IPS-18a (cell line): ENCODE results near the gene FN3K.
"Not testable (repeated sequence)": the region's sequence is repeated elsewhere in the genome, so short reads cannot be mapped to it uniquely, and the experiment has no call there.

Source experiments
- H3K27ac ChIP-seq: one replicate; pipeline ENCODE4 v1.5.1; 2013; ENCODE audit warnings: low read length
- H3K27me3 ChIP-seq: one replicate; pipeline ENCODE4 v1.6.1; 2013; ENCODE audit warnings: mild to moderate bottlenecking, low read length; ENCODE audit not compliant: control insufficient read depth, insufficient read depth
- H3K36me3 ChIP-seq: one replicate; pipeline ENCODE4 v1.6.1; 2013; ENCODE audit warnings: low read depth, low read length; ENCODE audit not compliant: control insufficient read depth
- H3K4me1 ChIP-seq: one replicate; pipeline ENCODE4 v1.6.1; 2013; ENCODE audit warnings: low read depth, low read length; ENCODE audit not compliant: control insufficient read depth
- H3K4me3 ChIP-seq: one replicate; pipeline ENCODE4 v1.5.1; 2013; ENCODE audit warnings: low read length
- H3K9ac ChIP-seq: one replicate; pipeline ENCODE4 v1.6.1; 2013; ENCODE audit warnings: mild to moderate bottlenecking, low read length, moderate library complexity
- H3K9me3 ChIP-seq: one replicate; pipeline ENCODE4 v1.6.1; 2013; ENCODE audit warnings: low read depth, low read length; ENCODE audit not compliant: control insufficient read depth

The FN3K gene

DNA sequence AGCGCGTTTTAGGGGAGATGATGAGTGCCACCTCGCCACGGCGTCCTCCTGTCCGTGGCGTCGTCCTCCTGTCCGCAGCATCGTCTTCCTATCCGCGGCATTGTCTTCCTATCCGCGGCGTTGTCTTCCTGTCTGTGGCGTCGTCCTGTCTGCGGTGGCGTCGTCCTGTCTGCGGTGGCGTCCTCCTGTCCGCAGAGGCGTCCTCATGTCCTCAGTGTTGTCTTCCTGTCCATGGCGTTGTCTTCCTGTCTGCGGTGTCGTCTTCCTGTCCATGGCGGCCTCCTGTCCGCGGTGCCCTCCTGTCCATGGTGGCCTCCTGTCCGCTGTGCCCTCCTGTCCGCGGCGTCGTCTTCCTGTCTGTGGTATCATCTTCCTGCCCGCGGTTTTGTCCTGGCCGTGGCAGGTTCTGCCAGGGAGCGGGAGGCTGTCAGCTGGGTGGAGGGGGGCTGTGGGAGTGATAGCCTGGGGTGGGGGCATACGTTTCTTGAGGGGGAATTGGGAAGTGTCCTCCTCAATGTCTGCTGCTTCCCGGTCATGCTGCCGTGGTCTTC, 47.3 kb downstream of the FN3K start:
- no peak overlapping the region for H3K27ac ChIP-seq
- H3K9me3 ChIP-seq = no peaks in the 10 kb centered on the region
- H3K36me3 ChIP-seq = peaks cover 20% of the 10 kb centered on the region
- no peak overlapping the region for H3K9ac ChIP-seq
- H3K27me3 ChIP-seq = no peaks in the 10 kb centered on the region
- H3K4me3 ChIP-seq = no peak overlapping the region
- peaks cover 4% of the 10 kb centered on the region for H3K4me1 ChIP-seq

DNA sequence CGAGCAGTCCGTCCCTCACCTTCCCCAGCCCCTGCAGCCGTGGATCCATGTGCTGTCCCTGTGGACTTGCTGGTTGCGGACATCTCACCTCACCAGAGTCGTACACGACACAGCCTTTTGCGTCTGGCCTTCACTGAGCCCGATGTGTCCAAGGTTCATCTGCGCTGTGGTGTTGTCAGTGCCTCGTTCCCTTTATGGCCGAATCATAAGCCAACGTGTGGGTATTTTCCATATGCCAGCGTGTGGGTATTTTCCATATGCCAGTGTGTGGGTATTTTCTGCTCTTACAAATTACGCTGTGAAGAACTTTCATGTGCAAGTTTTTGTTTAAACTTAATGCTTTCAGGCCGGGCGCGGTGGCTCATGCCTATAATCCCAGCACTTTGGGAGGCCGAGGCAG, 48.1 kb downstream of the FN3K start:
- no peak overlapping the region for H3K4me3 ChIP-seq
- H3K27me3 ChIP-seq = no peaks in the 10 kb centered on the region
- no peak overlapping the region for H3K9ac ChIP-seq
- H3K36me3 ChIP-seq = peaks cover 20% of the 10 kb centered on the region
- no peak overlapping the region for H3K27ac ChIP-seq
- H3K9me3 ChIP-seq = no peaks in the 10 kb centered on the region
- peaks cover 4% of the 10 kb centered on the region for H3K4me1 ChIP-seq

DNA sequence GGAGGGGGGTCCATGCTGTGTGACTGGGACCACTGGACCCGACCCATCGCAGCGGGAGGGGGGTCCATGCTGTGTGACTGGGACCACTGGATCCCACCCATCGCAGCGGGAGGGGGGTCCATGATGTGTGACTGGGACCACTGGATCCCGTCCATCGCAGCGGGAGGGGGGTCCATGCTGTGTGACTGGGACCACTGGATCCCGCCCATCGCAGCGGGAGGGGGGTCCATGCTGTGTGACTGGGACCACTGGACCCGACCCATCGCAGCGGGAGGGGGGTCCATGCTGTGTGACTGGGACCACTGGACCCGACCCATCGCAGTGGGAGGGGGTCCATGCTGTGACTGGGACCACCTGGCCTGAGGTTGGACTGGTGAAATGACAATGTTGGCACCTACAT, 50.2 kb downstream of the FN3K start:
- H3K4me1 ChIP-seq, H3K27ac ChIP-seq, H3K4me3 ChIP-seq, H3K27me3 ChIP-seq, H3K9me3 ChIP-seq, H3K9ac ChIP-seq: not testable (repeated sequence)
- H3K36me3 ChIP-seq = peaks cover 20% of the 10 kb centered on the region

DNA sequence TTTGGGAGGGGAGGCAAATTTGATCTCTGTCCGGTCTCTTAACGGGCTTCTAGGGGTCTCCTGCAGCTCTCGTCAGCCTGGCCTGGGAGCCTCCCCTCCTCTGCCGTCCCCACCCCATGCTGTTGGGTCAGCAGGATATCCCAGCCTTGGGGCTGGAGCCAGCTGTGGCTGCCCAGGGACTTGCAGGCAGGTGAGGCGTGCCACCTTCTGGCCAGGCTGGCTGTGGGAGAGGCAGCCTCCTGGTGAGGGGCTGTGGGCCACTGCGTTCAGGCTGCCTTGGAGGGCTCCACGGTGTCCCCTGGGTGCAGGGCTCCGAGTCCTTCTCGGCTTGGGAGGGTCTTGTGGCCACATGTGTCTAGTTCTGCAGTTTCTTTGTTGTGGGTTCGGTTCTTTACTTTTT, 51.0 kb downstream of the FN3K start:
- peaks cover 21% of the 10 kb centered on the region for H3K36me3 ChIP-seq

DNA sequence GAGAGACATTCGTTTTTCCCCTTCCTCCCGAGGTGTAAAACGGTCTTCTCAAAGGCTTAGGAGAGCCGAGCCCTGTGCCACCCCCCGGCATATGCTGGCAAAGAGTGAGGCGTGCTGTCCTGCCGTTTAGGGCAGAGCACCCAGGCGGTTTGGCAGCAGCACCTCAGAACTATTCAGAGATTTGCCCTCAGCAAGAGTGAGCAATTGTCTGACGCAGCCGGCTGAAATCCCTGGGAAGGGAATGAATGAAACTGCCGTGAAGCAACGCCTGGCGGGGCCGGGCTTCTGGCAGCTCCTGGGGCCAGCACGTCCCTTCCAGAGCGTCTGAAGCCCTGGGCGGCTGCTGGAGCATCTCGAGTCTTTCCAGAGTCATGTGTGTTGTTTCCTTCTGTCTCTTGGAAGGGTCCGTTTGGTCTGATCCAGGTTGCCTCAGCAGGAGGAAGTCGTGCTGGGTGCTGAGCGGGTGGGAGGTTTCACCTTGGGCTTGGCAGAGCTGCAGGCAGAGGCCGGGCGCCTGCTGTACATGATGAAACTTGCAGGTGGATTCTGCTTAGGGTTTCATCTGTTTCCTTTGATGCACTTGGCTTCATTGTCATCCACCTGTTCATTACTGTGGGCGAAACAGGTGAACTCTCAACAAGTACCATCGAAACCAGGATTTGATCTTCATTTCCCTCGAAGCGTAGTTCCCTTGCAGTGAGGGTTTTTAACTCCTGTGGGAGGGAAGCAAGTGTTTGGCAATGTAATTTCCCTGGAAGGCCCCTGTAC, 51.9 kb downstream of the FN3K start:
- H3K27ac ChIP-seq = no peak overlapping the region
- H3K4me3 ChIP-seq = no peak overlapping the region

More for the DNA sequence above, 51.0 kb downstream of the FN3K start:
- no peak overlapping the region for H3K4me3 ChIP-seq
- peaks cover 4% of the 10 kb centered on the region for H3K4me1 ChIP-seq
- no peak overlapping the region for H3K27ac ChIP-seq
- H3K27me3 ChIP-seq = no peaks in the 10 kb centered on the region
- no peaks in the 10 kb centered on the region for H3K9me3 ChIP-seq
- no peak overlapping the region for H3K9ac ChIP-seq

DNA sequence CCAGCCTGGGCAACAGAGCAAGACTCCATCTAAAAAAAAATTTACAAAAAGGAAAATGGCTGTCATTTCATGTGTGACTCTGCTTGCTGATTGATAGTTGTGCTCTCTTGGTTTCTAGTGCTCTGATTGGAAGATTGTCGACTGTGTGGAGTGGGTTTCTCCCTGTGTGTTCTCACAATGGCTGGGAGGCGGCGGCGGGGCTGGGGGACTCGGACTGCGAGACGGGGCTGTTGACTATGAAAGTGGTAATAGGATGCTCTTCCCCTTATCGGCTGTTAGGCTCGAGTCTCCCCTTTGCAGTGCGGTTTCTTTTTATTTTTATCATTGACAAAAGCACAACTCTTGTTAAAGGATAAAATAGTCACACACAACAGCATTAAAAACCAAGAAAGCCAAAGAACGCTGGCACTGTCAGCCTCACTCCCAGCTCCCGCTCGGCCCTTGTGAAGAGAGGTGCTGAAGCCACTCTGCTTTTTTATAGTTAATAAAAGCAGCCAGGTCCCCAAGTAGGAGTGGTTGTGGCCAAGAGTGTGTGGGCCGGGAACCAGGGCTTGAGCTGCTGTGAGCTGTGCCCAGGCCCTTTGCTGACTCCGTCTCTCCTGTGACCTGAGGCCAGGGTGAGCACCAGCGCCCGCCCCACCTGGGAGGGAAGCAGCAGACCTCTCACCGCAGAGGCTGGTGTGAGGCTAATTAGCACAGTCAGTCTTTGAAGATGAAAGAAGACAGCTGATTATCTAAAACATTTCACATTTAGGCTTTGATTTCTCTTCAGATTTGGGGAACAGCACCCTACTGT, 53.0 kb downstream of the FN3K start:
- no peaks in the 10 kb centered on the region for H3K9me3 ChIP-seq
- H3K4me1 ChIP-seq = no peaks in the 10 kb centered on the region
- no peak overlapping the region for H3K9ac ChIP-seq
- no peak overlapping the region for H3K27ac ChIP-seq
- peaks cover 13% of the 10 kb centered on the region for H3K36me3 ChIP-seq
- H3K4me3 ChIP-seq = no peak overlapping the region
- H3K27me3 ChIP-seq = no peaks in the 10 kb centered on the region

More for the DNA sequence above, 51.9 kb downstream of the FN3K start:
- Histone ChIP-seq H3K9ac (no peak overlapping the region), H3K36me3 (peaks cover 20% of the 10 kb centered on the region), H3K27me3 (no peaks in the 10 kb centered on the region), H3K4me1 (peaks cover under 1% of the 10 kb centered on the region), H3K9me3 (no peaks in the 10 kb centered on the region)

DNA sequence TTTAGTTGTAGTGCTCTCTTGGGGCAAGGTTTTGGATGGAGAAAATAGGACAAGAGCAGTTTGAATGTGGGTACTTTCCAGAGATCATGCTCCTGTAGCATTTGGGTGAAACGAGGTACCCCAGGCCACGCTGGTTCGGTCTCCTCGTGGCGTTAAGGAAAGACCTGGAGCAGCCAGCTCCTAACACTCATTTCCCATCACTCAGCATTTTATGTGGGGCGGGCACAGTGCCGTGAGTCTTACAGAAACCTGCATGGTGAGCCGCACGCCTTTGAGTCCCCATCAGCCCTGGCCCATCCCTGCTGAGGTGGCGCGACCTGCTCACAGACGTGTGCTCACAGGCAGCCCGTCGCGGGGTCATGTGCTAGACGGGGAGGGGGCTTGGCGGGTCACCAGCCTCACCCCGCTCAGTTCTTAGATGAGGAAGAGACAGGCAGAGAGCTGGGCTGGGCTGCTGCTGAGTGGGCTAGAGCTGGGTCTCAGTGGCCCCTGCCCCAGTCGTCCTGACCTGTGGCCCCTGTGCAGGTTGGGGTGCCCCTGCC, 53.7 kb downstream of the FN3K start:
- H3K4me3 ChIP-seq = no peak overlapping the region
- H3K27me3 ChIP-seq = no peaks in the 10 kb centered on the region
- peaks cover 9% of the 10 kb centered on the region for H3K36me3 ChIP-seq
- no peak overlapping the region for H3K27ac ChIP-seq
- H3K9me3 ChIP-seq = no peaks in the 10 kb centered on the region
- H3K9ac ChIP-seq = no peak overlapping the region
- no peaks in the 10 kb centered on the region for H3K4me1 ChIP-seq

DNA sequence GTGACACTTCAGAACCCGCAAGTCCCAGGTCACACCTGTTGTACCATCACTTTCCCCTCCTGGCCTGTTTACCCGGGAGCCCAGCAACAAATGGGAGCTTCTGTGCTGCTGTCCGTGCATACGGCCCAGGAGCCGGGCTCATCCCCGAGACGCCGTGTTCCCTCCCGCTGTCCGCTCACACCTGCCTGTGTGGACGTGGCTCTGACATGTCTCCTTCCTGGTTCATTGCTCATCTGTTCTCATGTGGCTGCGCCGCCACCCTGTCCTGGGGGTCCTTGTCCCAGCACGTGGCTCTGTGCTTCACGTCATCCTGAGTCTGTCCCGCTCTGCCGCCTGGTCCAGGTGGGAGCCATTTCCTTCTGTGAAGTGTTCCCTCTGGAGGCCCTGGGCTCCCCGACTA, 54.4 kb downstream of the FN3K start:
- H3K9me3 ChIP-seq = no peaks in the 10 kb centered on the region
- no peaks in the 10 kb centered on the region for H3K4me1 ChIP-seq
- peaks cover 4% of the 10 kb centered on the region for H3K36me3 ChIP-seq
- no peak overlapping the region for H3K9ac ChIP-seq
- H3K27ac ChIP-seq = no peak overlapping the region
- no peaks in the 10 kb centered on the region for H3K27me3 ChIP-seq
- H3K4me3 ChIP-seq = no peak overlapping the region

DNA sequence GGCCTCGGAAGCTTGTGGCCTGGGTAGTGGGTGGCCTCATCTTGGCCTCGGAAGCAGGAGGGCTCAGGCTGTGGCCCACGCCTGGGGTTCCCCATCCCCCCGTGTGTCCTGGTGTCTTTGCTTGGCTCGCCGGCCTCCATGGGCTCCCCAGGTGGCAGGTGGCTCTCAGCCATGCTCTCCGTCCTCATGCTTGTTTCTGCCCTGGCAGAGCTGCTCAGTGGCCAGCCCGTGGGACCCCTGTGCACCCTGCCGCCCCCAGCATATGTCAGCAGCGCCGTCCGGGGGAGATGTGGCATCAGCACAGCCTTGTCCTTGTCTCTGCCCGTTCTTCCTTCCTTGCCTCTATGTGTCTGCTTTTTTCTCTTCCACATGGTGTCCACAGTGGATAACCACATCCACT, 55.0 kb downstream of the FN3K start:
- H3K9me3 ChIP-seq = no peaks in the 10 kb centered on the region
- peaks cover 4% of the 10 kb centered on the region for H3K36me3 ChIP-seq
- H3K4me3 ChIP-seq = no peak overlapping the region
- no peaks in the 10 kb centered on the region for H3K27me3 ChIP-seq
- no peaks in the 10 kb centered on the region for H3K4me1 ChIP-seq
- no peak overlapping the region for H3K27ac ChIP-seq
- no peak overlapping the region for H3K9ac ChIP-seq

DNA sequence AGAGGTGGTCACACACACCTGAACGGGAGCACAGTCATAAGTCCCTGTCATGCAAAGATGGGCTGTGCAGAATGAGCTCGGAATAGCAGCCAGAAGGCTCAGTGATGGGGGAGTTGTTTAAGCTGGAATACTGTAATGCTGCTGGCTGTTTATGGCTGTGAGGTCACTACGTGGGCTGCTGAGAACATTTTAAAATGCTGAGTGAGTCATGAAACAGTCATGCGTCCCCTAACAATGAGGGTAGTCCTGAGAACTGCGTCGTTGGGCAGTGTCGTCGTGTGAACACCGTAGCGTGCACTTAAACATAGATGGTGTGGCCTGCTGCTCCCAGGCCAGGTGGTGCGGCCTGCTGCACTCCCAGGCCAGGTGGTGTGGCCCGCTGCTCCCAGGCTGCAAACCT, 56.1 kb downstream of the FN3K start:
- Histone ChIP-seq H3K4me1 (no peaks in the 10 kb centered on the region), H3K36me3 (peaks cover 4% of the 10 kb centered on the region), H3K27ac (no peak overlapping the region), H3K9me3 (no peaks in the 10 kb centered on the region), H3K4me3 (no peak overlapping the region), H3K9ac (no peak overlapping the region), H3K27me3 (no peaks in the 10 kb centered on the region)

DNA sequence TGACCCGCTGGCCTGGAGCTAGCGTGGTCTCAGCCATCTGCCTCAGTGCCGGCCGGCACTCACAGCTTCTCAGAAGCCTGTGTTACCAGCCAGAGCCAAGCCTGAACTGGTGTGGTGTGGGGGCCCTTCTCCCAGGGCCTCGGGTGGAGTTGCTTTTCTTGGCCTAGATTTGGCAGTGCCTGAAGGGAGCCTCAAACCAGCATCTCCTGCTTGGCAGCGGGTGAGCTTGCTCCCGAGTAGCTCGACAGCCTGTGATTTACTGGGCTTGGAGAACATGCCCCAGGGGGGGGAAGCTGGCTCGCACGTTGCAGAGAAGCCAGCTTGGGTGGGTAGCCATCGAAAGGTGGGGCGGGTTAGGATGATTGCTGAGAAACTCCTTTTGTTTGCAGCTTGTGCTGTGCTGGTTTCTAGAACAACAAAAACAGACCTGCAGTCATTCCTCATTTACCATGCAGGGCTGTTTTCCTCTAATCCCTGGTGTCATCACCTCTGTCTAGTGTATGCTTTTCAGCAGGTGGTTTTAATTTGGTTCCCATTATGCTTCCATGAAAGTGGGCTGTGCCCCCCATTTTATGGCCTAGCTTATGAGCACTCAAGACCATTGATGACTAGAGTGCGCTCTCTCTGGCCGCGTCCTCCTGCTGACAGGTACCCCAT, 58.7 kb downstream of the FN3K start:
- Histone ChIP-seq H3K36me3 (peaks cover 4% of the 10 kb centered on the region), H3K27ac (no peak overlapping the region), H3K27me3 (no peaks in the 10 kb centered on the region), H3K4me3 (no peak overlapping the region), H3K4me1 (no peaks in the 10 kb centered on the region), H3K9ac (no peak overlapping the region), H3K9me3 (no peaks in the 10 kb centered on the region)
